Breast epithelium (tissue), 3 donors: ENCODE data around the gene PLIN4.

ENCODE experiments used
- POLR2A ChIP-seq: fragments of 450-650 bp; IDR thresholded peaks from one replicate; pipeline ENCODE4 v1.6.1; 2016; ENCODE audit warnings: antibody characterized with exemption, mild to moderate bottlenecking, moderate library complexity
- POLR2AphosphoS5 ChIP-seq, 3 donors: sonication (generic); formaldehyde crosslinking; IDR thresholded peaks; one replicate each; pipeline ENCODE4 v1.6.1; 2017; ENCODE audit warnings: antibody characterized with exemption in 3 of 3
- TF ChIP-seq, protein P1 (sequence below), 3 donors: fragments of 450-650 bp; IDR thresholded peaks; one replicate each; pipeline ENCODE4 v1.5.1; 2016 to 2017; ENCODE audit warnings: antibody characterized with exemption in 3 of 3, mild to moderate bottlenecking in 3 of 3, moderate library complexity in 3 of 3

- no peak for TF ChIP-seq POLR2A
- TF ChIP-seq, protein P1, sequence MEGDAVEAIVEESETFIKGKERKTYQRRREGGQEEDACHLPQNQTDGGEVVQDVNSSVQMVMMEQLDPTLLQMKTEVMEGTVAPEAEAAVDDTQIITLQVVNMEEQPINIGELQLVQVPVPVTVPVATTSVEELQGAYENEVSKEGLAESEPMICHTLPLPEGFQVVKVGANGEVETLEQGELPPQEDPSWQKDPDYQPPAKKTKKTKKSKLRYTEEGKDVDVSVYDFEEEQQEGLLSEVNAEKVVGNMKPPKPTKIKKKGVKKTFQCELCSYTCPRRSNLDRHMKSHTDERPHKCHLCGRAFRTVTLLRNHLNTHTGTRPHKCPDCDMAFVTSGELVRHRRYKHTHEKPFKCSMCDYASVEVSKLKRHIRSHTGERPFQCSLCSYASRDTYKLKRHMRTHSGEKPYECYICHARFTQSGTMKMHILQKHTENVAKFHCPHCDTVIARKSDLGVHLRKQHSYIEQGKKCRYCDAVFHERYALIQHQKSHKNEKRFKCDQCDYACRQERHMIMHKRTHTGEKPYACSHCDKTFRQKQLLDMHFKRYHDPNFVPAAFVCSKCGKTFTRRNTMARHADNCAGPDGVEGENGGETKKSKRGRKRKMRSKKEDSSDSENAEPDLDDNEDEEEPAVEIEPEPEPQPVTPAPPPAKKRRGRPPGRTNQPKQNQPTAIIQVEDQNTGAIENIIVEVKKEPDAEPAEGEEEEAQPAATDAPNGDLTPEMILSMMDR (IDR thresholded peaks at IDR 0.05), result no peak
- no peak for TF ChIP-seq POLR2AphosphoS5 (IDR thresholded peaks at IDR 0.05)
These were observed 11.7 kb downstream of the PLIN4 start for GRCh38 chr19:4506449-4507149.
